HUDEP-2 (cell line): ENCODE measurements around the gene SLC48A1.

Experiments
- DNase-seq, 76 experiments: peaks; one replicate each; lab custom pipeline; 2025; ENCODE audit not compliant: unreplicated experiment in 76 of 76; lab: John Stamatoyannopoulos, UW

SLC48A1 gene

GRCh38 chr12:47774663-47775062 lies 1.6 kb downstream of the SLC48A1 start:
- peak in 7 of 76 experiments; percentile 14 to 36 (median 26) for DNase-seq

GRCh38 chr12:47775100-47775911 lies 2.3 kb downstream of the SLC48A1 start:
- peak in 72 of 76 experiments; percentile 16 to 85 (median 58) for DNase-seq

GRCh38 chr12:47776471-47777143 lies 3.6 kb downstream of the SLC48A1 start:
- peak in 11 of 76 experiments; percentile 7 to 44 (median 25) for DNase-seq

GRCh38 chr12:47777151-47777550 lies 4.1 kb downstream of the SLC48A1 start:
- peak in 2 of 76 experiments; percentile 18 to 23 for DNase-seq

- DNase-seq, result peak in 72 of 76 experiments; percentile 16 to 83 (median 57)
These were observed 4.9 kb downstream of the SLC48A1 start for GRCh38 chr12:47777741-47778558.

GRCh38 chr12:47778881-47779280 lies 5.8 kb downstream of the SLC48A1 start:
- DNase-seq, result no peak

GRCh38 chr12:47779301-47779942 lies 6.4 kb downstream of the SLC48A1 start:
- DNase-seq, result peak in 75 of 76 experiments; percentile 3 to 91 (median 77)

- no peak for DNase-seq
These were observed 7.0 kb downstream of the SLC48A1 start for GRCh38 chr12:47779943-47780504.

GRCh38 chr12:47781479-47782371 lies 8.7 kb downstream of the SLC48A1 start:
- DNase-seq, result peak in 4 of 76 experiments; percentile 9 to 19 (median 14)

- peak in 1 of 76 experiments; percentile 13 for DNase-seq
These were observed 9.3 kb downstream of the SLC48A1 start for GRCh38 chr12:47782372-47782770.

- no peak for DNase-seq
These were observed 10.2 kb downstream of the SLC48A1 start for GRCh38 chr12:47783024-47783755.

GRCh38 chr12:47783821-47784819 lies 11.1 kb downstream of the SLC48A1 start:
- no peak for DNase-seq

GRCh38 chr12:47785036-47785886 lies 12.2 kb downstream of the SLC48A1 start:
- no peak for DNase-seq

GRCh38 chr12:47785887-47786661 lies 13.0 kb downstream of the SLC48A1 start:
- no peak for DNase-seq

- no peak for DNase-seq
These were observed 13.7 kb downstream of the SLC48A1 start for GRCh38 chr12:47786662-47787280.
